Gastrocnemius medialis (tissue), 4 donors: ENCODE results near the gene CDRT4. TPM values are rescaled to one million over a fixed set of nuclear protein-coding genes. Genes with fewer than 3 reads are reported as not detected.

Experiments
- ATAC-seq, 2 donors: fragments of 150-250 bp; one replicate each; pipeline ENCODE4 v1.9.1; 2016
- DNase-seq, 2 donors: peaks; one replicate each; pipeline ENCODE4 v3.0.0-alpha.2; 2019
- H3K27ac ChIP-seq, 4 donors: fragments of 200-600 bp; sonication (generic); 1 replicate in 1 of 4; 2 replicates in 3 of 4; pipeline ENCODE4 v1.5.1; 2016 to 2018; ENCODE audit warnings: mild to moderate bottlenecking in 2 of 4, moderate library complexity in 1 of 4
- H3K27me3 ChIP-seq, 3 donors: fragments of 200-600 bp; sonication (generic) in 2 of 3; 1 replicate in 1 of 3; 2 replicates in 2 of 3; pipeline versions ENCODE4 v1.5.1 to v1.6.0; 2016 to 2019; ENCODE audit warnings: mild to moderate bottlenecking in 1 of 3, moderate library complexity in 1 of 3
- H3K36me3 ChIP-seq, 2 donors: fragments of 200-600 bp; sonication (generic) in 1 of 2; one replicate each; pipeline ENCODE4 v1.5.1; 2017 to 2018
- H3K4me1 ChIP-seq, 2 donors: fragments of 200-600 bp; sonication (generic) in 1 of 2; one replicate each; pipeline ENCODE4 v1.5.1; 2016 to 2017; ENCODE audit warnings: mild to moderate bottlenecking in 2 of 2
- H3K4me3 ChIP-seq, 4 donors: fragments of 200-600 bp; sonication (generic) in 3 of 4; 1 replicate in 1 of 4; 2 replicates in 3 of 4; pipeline ENCODE4 v1.5.1; 2016 to 2019; ENCODE audit warnings: mild to moderate bottlenecking in 2 of 4
- H3K9me3 ChIP-seq, 3 donors: fragments of 200-600 bp; sonication (generic) in 2 of 3; 1 replicate in 1 of 3; 2 replicates in 2 of 3; pipeline ENCODE4 v1.5.1; 2016 to 2019
- CTCF ChIP-seq, 5 experiments: fragments of 450-650 bp in 3 of 5; fragments of 200-600 bp in 2 of 5; sonication (generic) in 2 of 5; IDR thresholded peaks in 4 of 5; conservative IDR thresholded peaks in 1 of 5; 1 replicate in 4 of 5; 2 replicates in 1 of 5; pipeline ENCODE4 v1.5.1; 2016 to 2019; ENCODE audit warnings: antibody characterized with exemption in 5 of 5, mild to moderate bottlenecking in 3 of 5, moderate library complexity in 3 of 5
- POLR2A ChIP-seq, 2 donors: fragments of 450-650 bp; IDR thresholded peaks; one replicate each; pipeline ENCODE4 v1.6.1; 2017; ENCODE audit warnings: antibody characterized with exemption in 2 of 2, mild to moderate bottlenecking in 2 of 2, moderate library complexity in 2 of 2
- in situ Hi-C, 4 donors: fragments of 200-750 bp; cut with MboI; loops; one replicate each; pipeline versions ENCODE4 v1.15.0 to v1.8.0; 2017; ENCODE audit warnings: low sequenced_read_pairs in 4 of 4
- intact Hi-C: fragments of 100-400 bp; cut with DNase I; formaldehyde crosslinking; loops from one replicate; pipeline ENCODE4 v1.15.1; 2023; ENCODE audit warnings: low total_unique reads
- total RNA-seq, 4 donors: library from RNA; depleted of rRNA; stranded (reverse); fragments of >200 nt; gene quantifications; one replicate each; pipeline versions ENCODE4 v1.1.0 to v1.2.3, GENCODE V29; 2016

CDRT4 gene
- total RNA-seq, 4 donors from 2014 or later: 0.66 to 2.0 (median 1.00) TPM

- ATAC-seq: no peak
- intact Hi-C loops: no loop called here
- H3K27ac ChIP-seq: peak overlapping the region; percentile 70 to 89 (median 78)
Observed at GRCh38 chr17:15413101-15413771, 54.2 kb downstream of the CDRT4 start.

GRCh38 chr17:15412606-15413005 lies 54.8 kb downstream of the CDRT4 start:
- peak overlapping the region; percentile 70 to 89 (median 78) for H3K27ac ChIP-seq
- intact Hi-C loops (no loop called here), in situ Hi-C loops (loop anchor here (5.0 to 25.0 kb wide), 4 partner anchors 90 to 158 kb away; partner anchors contain the start of gene PMP22 (in 3 of the 4))
- ATAC-seq: no peak
- TF ChIP-seq POLR2A (IDR thresholded peaks at IDR 0.05) (no peak), CTCF (IDR thresholded peaks at IDR 0.05 in 4 of 5, conservative IDR thresholded peaks at IDR 0.05 in 1 of 5) (no peak)
- no peaks in the 10 kb centered on the region for H3K36me3 ChIP-seq
- DNase-seq: no peak
- no peak overlapping the region for H3K4me3 ChIP-seq
- H3K9me3 ChIP-seq: no peaks in the 10 kb centered on the region
- H3K4me1 ChIP-seq: peaks cover 25 to 40% of the 10 kb centered on the region in 2 donors
- H3K27me3 ChIP-seq: no peaks in the 10 kb centered on the region

More at GRCh38 chr17:15413101-15413771, 54.2 kb downstream of the CDRT4 start:
- H3K9me3 ChIP-seq: no peaks in the 10 kb centered on the region
- H3K36me3 ChIP-seq: no peaks in the 10 kb centered on the region
- no peak for DNase-seq
- in situ Hi-C loops: loop anchor here (5.0 to 25.0 kb wide), 4 partner anchors 89 to 158 kb away; partner anchors contain the start of gene PMP22 (in 3 of the 4)
- H3K4me3 ChIP-seq: no peak overlapping the region
- peaks cover 25 to 40% of the 10 kb centered on the region in 2 donors for H3K4me1 ChIP-seq
- TF ChIP-seq POLR2A (IDR thresholded peaks at IDR 0.05): no peak
- no peak for TF ChIP-seq CTCF (IDR thresholded peaks at IDR 0.05 in 4 of 5, conservative IDR thresholded peaks at IDR 0.05 in 1 of 5)
- no peaks in the 10 kb centered on the region for H3K27me3 ChIP-seq

- Histone ChIP-seq H3K36me3 (no peaks in the 10 kb centered on the region), H3K27ac (peak overlapping the region; percentile 70 to 89 (median 78)), H3K4me3 (no peak overlapping the region), H3K27me3 (no peaks in the 10 kb centered on the region), H3K9me3 (no peaks in the 10 kb centered on the region), H3K4me1 (peaks cover 25 to 40% of the 10 kb centered on the region in 2 donors)
- no peak for TF ChIP-seq CTCF (IDR thresholded peaks at IDR 0.05 in 4 of 5, conservative IDR thresholded peaks at IDR 0.05 in 1 of 5)
- TF ChIP-seq POLR2A (IDR thresholded peaks at IDR 0.05): no peak
- ATAC-seq (no peak), DNase-seq (peak; percentile 27 to 73)
- in situ Hi-C loops: loop anchor here (5.0 to 25.0 kb wide), 4 partner anchors 91 to 157 kb away; partner anchors contain the start of gene PMP22 (in 3 of the 4)
- intact Hi-C loops: no loop called here
Observed at GRCh38 chr17:15411384-15412198, 55.8 kb downstream of the CDRT4 start.

- Histone ChIP-seq H3K27ac (peak overlapping the region; percentile 70 to 89 (median 78)), H3K27me3 (no peaks in the 10 kb centered on the region), H3K36me3 (no peaks in the 10 kb centered on the region), H3K4me1 (peaks cover 14 to 27% of the 10 kb centered on the region in 2 donors), H3K9me3 (no peaks in the 10 kb centered on the region), H3K4me3 (peak overlapping the region in 1 of 4 donors; percentile 18)
- in situ Hi-C loops: loop anchor here (5.0 to 25.0 kb wide), 4 partner anchors 93 to 155 kb away; partner anchors contain the start of gene PMP22 (in 3 of the 4)
- no peak for TF ChIP-seq CTCF (IDR thresholded peaks at IDR 0.05 in 4 of 5, conservative IDR thresholded peaks at IDR 0.05 in 1 of 5)
- TF ChIP-seq POLR2A (IDR thresholded peaks at IDR 0.05): peak in 1 of 2 donors; percentile 42
- intact Hi-C loops: loop anchor here (10.0 kb wide), 1 partner anchor 1205 kb away; no protein-coding TSS in a partner anchor
- DNase-seq (peak; percentile 38 to 46), ATAC-seq (peak; percentile 32 to 47)
Observed at GRCh38 chr17:15409721-15410250, 57.6 kb downstream of the CDRT4 start.
